HT-29 (cell line): ENCODE results near the gene PAX5. TPM values are rescaled to one million over a fixed set of nuclear protein-coding genes. Genes with fewer than 3 reads are reported as not detected.

Experiments used
- DNase-seq: peaks from one replicate; pipeline ENCODE4 v3.0.0-alpha.2; 2015; ENCODE audit warnings: low spot score
- total RNA-seq: library from RNA; depleted of rRNA; stranded (reverse); fragments of >200 nt; shearing (Covaris generic); gene quantifications from 2 replicates; pipeline ENCODE4 v1.2.3, GENCODE V29; 2014

The PAX5 gene
- total RNA-seq, 1 experiment from 2014 or later: not detected

DNA sequence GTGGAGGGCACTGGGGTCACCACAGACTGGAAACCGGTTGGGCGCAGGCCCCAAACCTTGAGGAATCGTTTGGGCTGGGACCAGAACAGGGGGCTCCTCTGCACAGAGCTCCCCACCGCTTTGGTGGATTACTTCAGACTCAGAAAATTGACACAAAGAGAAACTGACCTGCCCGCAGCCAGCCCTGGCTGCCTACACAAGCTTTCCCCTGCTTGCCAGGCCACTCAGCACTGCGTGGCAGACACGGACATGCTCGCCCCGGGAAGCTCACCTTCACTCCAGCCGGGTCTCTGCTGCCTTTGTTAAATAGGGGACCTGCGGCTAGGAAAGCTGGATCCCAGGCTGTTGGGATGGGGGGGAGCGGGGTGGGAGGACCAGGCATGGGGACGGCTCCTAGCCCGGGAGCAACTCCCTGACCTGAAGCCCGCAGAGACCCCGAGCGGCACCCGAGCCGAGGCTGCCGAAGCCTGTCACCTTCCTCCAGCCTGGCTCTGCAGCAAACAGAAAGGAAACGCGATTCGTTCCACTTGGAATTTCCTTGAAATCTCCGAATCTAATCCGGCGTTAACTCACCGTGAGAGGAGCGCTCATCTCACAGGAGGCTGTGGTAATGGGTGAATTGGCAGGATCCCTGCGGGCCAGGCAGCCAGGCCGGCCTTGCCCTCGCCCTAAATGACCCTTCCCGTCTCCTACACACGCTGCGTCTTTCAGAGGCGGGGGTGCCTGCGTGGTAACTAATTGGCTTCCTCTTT is 8.8 kb downstream of the PAX5 start:
- DNase-seq: no peak

GRCh38 chr9:37017546-37017945 is 16.5 kb downstream of the PAX5 start:
- no peak for DNase-seq

GRCh38 chr9:37011530-37011929 is 22.5 kb downstream of the PAX5 start:
- DNase-seq: no peak

DNA sequence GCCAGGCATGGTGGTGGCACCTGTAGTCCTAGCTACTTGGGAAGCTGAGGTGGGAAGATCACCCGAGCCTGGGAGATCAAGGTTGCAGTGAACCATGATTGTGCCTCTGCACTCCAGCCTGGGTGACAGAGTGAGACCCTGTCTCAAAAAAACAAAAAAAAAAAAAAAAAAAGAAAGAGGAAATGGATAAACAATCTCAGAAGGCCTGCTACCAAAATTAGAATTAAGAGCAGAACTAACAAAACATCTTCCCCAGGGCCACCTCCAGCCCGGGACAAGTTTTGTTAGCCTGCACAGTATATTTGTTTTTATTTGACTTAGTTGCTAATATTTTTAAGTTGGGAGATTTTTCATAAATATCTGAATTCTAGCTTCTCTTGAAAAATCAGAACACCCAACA is 23.1 kb downstream of the PAX5 start:
- DNase-seq: no peak

GRCh38 chr9:37010180-37010579 is 23.9 kb downstream of the PAX5 start:
- DNase-seq: no peak

GRCh38 chr9:37007295-37007694 is 26.8 kb downstream of the PAX5 start:
- no peak for DNase-seq

DNA sequence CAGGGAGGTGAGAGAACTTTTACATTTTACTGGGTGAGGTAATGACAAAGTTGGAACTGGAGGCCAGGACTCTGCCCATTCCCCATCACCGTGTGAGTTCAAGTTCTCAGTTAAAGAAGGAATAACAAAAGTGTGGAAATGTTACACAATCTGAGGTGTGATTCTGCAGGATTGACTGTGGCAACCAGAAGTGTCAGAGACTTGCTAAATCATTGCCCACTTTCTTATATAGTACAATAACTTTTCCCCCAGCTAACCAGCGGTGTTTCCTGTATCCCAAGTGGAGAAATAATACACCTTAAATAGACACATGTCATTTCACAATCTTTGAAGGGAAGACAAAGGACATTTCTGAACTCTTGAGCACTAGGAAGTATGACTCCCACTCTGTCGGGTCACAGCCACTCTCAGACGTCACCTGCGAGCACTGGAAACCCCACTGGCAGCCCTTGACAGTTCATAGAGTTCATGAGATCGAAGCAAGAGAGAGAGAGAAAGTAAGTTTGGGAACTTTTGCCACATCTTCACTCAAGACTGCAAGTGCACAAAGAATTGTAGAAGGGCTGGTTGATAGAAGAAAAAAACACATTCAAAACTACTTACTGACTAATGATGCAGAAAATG is 28.4 kb downstream of the PAX5 start:
- no peak for DNase-seq

- no peak for DNase-seq
These were observed 29.6 kb downstream of the PAX5 start for GRCh38 chr9:37004424-37004935.

DNA sequence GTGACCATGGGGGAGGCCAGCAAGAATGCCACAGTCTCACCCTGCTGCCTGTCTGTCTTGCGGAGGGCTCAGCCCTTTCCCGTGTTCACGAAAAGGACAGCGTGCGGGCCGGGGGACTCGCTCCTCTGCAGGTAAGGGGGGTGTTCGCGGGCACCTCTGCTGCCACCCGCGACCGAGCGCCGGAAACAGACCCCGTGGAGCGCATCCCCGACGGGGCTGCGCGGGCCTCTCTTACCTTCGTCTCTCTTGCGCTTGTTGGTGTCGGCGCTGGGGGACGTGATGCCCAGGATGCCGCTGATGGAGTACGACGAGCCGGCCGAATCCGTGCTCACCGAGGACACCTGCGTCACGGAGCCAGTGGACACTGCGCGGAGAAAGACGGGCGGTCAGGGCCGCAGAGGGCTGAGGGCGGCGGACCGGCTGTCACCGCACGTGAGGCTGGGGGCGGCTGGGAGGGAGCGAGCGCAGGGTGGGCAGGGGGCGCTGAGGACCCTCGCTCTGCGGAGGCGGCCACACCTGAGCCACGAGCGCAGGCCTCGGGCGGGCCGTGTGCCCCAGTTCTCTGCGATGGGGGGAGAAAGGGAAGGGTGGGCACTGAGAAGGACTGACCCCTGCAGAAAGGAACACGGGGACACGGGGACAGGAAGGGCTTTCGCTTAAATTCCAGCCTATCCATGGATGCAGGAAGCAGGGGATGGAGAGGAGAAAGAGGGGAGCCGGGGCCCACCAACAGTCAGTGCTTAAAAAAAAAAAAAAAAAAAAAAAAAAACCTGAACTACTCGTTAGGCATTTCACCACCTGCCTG is 31.5 kb downstream of the PAX5 start:
- DNase-seq: no peak

GRCh38 chr9:37002036-37002412 is 32.0 kb downstream of the PAX5 start:
- DNase-seq: no peak

DNA sequence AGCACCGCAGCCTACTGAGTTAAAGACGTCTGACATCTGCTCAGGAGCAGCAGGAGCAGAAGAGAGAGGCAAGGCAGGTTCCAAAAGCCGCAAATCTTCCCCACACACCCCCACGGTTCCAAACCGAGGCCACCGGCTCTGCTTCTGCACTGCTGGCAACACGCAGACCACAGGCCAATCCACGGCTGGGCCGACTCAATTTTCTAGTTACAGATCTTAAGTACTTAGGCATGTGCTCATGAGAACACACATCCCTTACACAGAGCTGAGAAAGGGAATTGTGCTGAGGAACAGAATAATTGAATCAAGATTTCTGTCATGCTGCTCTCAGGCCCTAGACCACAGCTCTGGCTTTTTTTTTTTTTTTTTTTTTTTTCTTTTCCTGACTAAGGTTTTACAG is 32.6 kb downstream of the PAX5 start:
- no peak for DNase-seq

- no peak for DNase-seq
These were observed 34.2 kb downstream of the PAX5 start for GRCh38 chr9:36999728-37000333.

DNA sequence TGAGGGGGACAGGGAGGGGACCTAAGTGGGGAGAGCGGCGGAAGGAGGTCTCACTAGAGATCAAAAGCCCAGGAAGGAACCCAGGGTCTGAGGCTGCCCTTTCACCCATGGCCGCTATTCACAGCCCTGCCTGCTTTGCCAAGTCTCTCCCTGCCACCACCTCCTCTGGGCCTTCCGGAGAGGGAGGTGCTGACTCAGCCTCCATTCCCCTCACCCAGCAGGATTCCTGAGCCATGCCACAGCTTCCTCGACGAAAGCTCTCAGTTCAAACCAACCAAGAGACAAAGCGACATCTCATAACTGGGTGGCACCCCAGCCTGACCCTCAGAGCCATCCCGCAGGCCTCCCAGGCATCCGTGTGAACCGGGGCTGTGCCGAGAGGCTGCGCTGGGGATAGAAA is 36.7 kb downstream of the PAX5 start:
- DNase-seq: no peak

- DNase-seq: no peak
These were observed 37.4 kb downstream of the PAX5 start for GRCh38 chr9:36996706-36997086.

DNA sequence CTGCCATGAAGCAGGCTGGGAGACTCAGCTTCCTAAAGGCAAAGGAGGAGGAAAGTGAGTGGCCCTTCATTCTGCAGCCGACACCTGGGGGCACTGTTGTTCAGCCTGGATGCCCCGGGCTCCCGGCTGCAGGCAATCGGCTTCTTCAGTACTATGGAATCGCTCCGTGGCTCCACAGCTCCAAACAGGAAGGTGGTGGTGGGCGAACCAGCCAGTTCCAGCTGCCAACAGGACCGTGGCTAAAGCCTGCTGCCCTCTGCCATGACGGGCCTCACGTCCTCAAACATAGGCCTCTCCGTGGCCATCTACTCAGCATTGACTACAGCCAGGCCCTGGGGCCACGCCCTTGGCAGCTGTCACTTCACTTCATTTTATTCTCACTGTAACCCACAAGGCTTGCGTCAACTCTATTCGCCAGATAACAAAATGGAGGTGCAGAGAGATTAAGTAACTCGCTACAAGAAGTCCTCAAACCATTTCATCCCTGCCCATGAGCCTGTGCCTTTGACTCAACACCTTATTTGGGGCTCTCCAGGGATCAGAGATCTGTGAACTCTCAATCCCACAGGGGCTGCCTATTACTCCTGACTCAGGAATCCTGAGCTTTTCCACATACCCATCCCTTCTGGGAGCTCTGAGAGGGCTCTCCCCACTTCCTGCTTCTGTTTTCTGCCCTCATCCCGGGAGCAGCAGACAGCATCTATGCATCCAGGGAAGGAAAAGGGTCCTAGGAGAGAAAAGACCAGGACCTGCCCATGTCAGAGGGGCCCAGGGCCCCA is 38.0 kb downstream of the PAX5 start:
- peak; percentile 59 for DNase-seq

DNA sequence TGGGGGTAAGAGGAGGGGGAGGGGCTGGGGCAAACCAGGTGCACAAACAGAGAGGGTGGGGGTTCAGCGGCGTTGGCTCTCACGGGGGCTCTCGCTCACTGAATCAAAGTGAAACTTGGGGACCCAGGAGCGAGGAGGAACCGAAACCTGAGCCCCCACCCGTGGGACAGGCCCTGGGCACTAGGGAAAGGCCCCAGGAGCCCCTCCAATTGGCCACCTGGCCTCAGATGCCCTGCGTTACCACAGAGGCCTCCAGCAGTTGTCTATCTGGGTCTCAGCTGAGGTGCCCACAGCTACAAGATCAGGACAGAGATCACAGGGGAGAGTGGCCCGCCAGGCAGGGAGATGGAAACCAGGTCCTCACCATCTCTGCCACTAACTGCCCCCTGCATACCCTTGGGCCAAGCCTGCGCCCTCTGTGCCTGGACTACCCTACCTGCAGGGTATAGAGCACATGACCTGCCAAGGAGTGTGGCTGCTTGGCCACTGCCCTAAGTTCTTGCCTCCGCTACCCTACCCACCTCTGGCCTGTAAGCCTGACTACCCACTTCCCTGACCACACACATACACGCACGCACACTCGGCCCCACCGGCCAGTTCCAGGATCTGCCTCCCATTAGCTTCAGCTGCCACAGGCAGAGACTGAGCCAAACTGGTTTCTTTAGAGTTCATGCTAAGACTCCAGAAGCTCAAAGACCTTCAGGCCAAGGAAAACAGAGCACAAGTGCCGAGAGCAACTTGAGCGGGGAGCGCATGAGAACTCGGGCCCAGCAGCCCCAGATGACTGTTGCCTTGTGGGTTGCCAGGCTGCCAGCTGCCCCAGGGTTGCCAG is 39.9 kb downstream of the PAX5 start:
- DNase-seq: no peak

DNA sequence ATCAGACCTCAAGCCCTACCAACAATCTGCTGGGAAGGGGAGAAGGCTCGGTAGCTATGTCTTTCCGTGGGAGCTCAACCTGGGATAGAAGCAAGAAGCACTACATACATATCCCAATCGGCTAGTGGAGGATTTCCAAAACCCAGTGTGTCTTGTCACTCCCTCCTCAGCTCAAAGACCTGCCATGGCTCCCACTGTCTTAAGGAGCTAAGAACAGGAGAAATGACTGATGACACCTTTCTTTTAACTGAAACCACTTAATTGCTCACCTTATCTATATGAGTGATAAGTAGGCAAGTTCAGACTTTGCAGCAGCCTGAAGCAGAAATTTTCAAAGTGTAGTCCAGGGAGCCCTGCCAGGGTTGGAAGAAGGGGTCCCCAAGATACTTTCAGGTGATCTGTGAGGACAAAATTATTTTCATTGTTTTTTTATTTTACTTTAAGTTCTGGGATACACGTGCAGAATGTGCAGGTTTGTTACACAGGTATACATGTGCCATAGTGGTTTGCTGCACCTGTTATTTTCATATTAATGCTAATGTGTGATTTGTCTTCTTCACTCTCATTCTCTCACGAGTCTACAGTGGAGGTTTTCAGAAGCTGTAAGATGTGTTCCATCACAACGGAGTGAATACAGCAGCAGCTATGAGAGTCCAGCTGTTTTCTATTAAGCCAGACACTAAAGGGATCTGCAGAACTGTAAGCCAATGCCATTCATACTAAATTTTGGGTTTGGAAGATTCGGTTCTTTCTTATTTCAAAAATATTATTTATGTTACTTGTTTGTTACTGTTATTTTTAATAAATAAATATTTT is 41.4 kb downstream of the PAX5 start:
- DNase-seq: no peak

DNA sequence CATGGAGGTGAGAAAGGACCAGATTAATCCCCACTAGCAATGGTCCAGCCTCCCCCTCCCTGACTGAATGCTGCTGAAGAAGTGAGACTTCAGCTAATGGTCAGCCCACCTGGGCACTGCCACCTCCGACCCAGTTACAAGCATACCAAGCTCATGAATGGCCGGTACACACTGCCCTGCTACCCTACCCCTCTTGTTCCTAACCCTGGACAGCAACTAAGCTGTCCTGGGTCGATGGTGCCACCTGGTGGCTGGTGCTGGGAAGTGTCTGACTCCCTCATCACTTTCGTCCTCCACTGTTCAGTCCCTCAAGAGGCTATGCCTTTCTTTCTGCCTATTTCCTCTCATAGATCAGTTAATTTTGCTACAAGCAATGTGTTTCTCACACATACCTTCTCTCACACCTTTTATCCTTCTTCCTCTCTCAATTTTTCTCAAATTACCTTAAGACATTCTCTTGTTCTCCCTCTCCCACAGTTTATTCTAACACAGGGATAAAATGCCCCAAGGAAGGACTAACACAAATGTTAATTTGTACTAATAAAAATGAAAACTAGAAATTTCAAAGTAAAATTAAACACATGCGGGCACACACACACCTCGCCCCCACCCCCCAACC is 42.4 kb downstream of the PAX5 start:
- peak; percentile 29 for DNase-seq

DNA sequence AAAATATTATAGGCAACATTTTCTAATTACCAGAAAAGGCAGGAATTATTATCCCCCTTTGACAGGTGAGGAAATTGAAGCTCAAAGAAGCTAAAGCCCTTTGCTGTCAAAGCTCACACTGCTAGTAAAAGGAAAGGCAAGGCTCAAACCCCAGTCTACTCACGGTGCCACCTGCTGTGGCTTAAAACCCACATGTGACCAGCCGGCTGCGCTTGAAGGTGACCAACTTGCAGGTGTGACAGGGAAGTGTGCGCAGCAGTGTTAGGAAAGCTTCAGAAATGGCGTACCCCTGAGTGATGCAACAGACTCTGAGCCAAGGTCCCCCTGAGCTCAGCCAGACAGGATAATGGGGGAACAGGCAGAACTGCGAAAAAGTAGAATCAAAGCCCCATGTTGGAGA is 45.2 kb downstream of the PAX5 start:
- no peak for DNase-seq
